NB4 (cell line): Measurements from ENCODE around the gene TERT.

Experiments
- CTCF ChIP-seq: IDR thresholded peaks from one replicate; pipeline ENCODE4 v1.5.1; 2012; ENCODE audit warnings: low read depth, low read length
- MYC ChIP-seq: IDR thresholded peaks from 2 replicates; pipeline ENCODE4 v1.6.1; 2011; ENCODE audit warnings: low read depth, low read length
- POLR2A ChIP-seq: IDR thresholded peaks from 2 replicates; pipeline ENCODE4 v1.6.1; 2011; ENCODE audit warnings: mild to moderate bottlenecking; ENCODE audit not compliant: insufficient read length; ENCODE audit errors: extremely low read depth
- TF ChIP-seq, protein P1 (sequence below): IDR thresholded peaks from 2 replicates; pipeline ENCODE4 v1.6.1; 2011; ENCODE audit warnings: low read depth, low read length

DNA sequence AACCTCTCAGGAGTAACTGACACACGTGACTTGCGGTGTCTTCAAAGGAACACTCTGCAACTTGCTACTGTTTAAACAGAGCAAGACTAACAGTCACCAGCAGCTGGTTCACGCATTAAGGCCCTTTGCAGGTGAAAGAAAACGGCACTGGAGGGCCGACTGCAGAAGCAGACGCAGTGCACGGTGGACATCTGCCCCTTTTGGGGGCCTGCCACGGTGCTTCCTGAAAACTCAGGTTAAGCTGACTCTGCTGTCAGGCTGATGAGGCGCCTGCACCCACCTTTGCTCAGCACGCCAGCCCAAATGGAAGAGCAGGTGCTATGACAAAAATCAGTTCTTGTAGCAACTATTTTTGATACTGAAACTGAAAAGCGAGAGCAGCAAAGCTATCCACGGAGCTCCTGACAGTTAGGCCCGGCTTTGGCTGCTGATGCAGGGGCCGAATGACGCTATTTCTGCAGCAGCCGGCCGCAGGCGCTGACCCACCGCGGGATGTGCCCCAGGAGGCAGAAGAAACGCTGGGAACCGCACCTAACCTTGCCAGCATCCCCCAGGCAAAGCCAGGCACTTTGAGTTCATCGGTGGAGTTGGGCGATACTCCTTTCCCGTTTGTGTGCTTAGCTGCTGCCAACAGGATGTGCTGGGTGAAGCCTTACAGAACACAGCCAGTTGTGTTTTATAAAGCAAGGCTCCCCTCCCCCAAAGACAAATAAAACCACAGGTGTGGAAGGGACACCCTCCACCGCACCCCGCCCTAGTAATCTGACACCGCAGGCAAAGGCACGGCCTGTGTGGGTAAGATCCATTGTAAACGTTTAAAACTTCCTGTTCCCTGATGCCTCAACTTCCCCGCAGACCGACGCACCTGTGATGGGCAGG lies 21.1 kb upstream of the TERT start:
- TF ChIP-seq POLR2A = no peak
- no peak for TF ChIP-seq CTCF
- peak; percentile 52; the same call in 1 of the 2 replicates for TF ChIP-seq MYC
- TF ChIP-seq, protein P1, sequence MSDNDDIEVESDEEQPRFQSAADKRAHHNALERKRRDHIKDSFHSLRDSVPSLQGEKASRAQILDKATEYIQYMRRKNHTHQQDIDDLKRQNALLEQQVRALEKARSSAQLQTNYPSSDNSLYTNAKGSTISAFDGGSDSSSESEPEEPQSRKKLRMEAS = peak; percentile 73
